Activated gamma-delta T cell treated with anti-CD3 and anti-CD28 coated beads, Interleukin-2, amount 50 U/mL, for 16 hours (primary cell): ENCODE results near the gene COL19A1.
A peak's percentile ranks its signal among the peaks of the same experiment; 100 is the strongest.
"Not testable (repeated sequence)": the region's sequence is repeated elsewhere in the genome, so short reads cannot be mapped to it uniquely, and the experiment has no call there.

ENCODE experiments used
- DNase-seq: peaks from one replicate; pipeline ENCODE4 v3.0.0-alpha.2; 2020; ENCODE audit warnings: low read depth

COL19A1 gene

GRCh38 chr6:69866770-69867638, 648 bp downstream of the COL19A1 start:
- DNase-seq, result peak; percentile 25

- DNase-seq, result no peak
Observed at GRCh38 chr6:69867639-69867976, 1.3 kb downstream of the COL19A1 start.

- DNase-seq, result no peak
Observed at GRCh38 chr6:69868252-69868804, 2.0 kb downstream of the COL19A1 start.

GRCh38 chr6:69868961-69869360, 2.6 kb downstream of the COL19A1 start:
- DNase-seq, result no peak

GRCh38 chr6:69871107-69871506, 4.8 kb downstream of the COL19A1 start:
- DNase-seq, result no peak

GRCh38 chr6:69873291-69873690, 6.9 kb downstream of the COL19A1 start:
- DNase-seq, result no peak

GRCh38 chr6:69875715-69876114, 9.4 kb downstream of the COL19A1 start:
- DNase-seq, result no peak

- no peak for DNase-seq
Observed at GRCh38 chr6:69878795-69879194, 12.4 kb downstream of the COL19A1 start.

GRCh38 chr6:69880601-69881000, 14.2 kb downstream of the COL19A1 start:
- DNase-seq, result no peak

- no peak for DNase-seq
Observed at GRCh38 chr6:69881322-69882151, 15.2 kb downstream of the COL19A1 start.

- no peak for DNase-seq
Observed at GRCh38 chr6:69883551-69883950, 17.2 kb downstream of the COL19A1 start.

GRCh38 chr6:69884231-69884630, 17.9 kb downstream of the COL19A1 start:
- DNase-seq, result no peak

- DNase-seq, result no peak
Observed at GRCh38 chr6:69887026-69887425, 20.7 kb downstream of the COL19A1 start.

- DNase-seq, result no peak
Observed at GRCh38 chr6:69887714-69888345, 21.5 kb downstream of the COL19A1 start.

- DNase-seq, result no peak
Observed at GRCh38 chr6:69888482-69889233, 22.3 kb downstream of the COL19A1 start.

- DNase-seq, result not testable (repeated sequence)
Observed at GRCh38 chr6:69889234-69889974, 23.0 kb downstream of the COL19A1 start.

- DNase-seq, result not testable (repeated sequence)
Observed at GRCh38 chr6:69892561-69892960, 26.2 kb downstream of the COL19A1 start.

- DNase-seq, result not testable (repeated sequence)
Observed at GRCh38 chr6:69893266-69893665, 26.9 kb downstream of the COL19A1 start.

GRCh38 chr6:69894578-69895347, 28.4 kb downstream of the COL19A1 start:
- no peak for DNase-seq

- DNase-seq, result no peak
Observed at GRCh38 chr6:69895396-69895795, 29.0 kb downstream of the COL19A1 start.
